ENCODE results near the gene BDKRB1.

Gene BDKRB1

DNA sequence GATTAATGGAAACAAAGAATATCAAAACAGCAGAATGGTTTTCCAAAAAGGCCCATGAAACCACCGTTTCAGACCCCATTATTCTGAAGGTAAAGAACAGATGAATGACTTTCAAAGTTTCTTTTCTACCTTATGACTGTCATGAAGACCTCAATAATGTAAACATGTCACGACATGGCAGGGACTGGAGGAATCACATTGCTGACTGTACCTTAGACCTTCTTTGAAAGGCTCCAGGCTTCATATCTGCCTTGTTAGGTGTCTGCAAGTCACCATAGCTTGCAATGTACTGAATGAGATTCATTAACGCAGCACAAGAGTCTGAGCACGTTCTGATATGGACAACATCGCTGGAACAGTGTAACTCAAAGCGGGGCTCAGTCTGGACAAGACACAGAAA lies 54.9 kb downstream of the BDKRB1 start:
- TF ChIP-seq YY1 (IDR thresholded peaks at IDR 0.05; ENCODE audit: low read depth) (no peak), NFIC (IDR thresholded peaks at IDR 0.05) (no peak), TAF1 (IDR thresholded peaks at IDR 0.05; ENCODE audit: low read depth) (no peak), EGR1 (IDR thresholded peaks at IDR 0.05) (no peak), EP300 (IDR thresholded peaks at IDR 0.05; ENCODE audit: borderline replicate concordance) (no peak), ZBTB7A (IDR thresholded peaks at IDR 0.05; ENCODE audit: low read depth) (no peak), RAD21 (IDR thresholded peaks at IDR 0.05; ENCODE audit: low read depth) (no peak)
- TF ChIP-seq, protein P1, sequence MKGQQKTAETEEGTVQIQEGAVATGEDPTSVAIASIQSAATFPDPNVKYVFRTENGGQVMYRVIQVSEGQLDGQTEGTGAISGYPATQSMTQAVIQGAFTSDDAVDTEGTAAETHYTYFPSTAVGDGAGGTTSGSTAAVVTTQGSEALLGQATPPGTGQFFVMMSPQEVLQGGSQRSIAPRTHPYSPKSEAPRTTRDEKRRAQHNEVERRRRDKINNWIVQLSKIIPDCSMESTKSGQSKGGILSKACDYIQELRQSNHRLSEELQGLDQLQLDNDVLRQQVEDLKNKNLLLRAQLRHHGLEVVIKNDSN (IDR thresholded peaks at IDR 0.05), result no peak
- TF ChIP-seq, protein P2, sequence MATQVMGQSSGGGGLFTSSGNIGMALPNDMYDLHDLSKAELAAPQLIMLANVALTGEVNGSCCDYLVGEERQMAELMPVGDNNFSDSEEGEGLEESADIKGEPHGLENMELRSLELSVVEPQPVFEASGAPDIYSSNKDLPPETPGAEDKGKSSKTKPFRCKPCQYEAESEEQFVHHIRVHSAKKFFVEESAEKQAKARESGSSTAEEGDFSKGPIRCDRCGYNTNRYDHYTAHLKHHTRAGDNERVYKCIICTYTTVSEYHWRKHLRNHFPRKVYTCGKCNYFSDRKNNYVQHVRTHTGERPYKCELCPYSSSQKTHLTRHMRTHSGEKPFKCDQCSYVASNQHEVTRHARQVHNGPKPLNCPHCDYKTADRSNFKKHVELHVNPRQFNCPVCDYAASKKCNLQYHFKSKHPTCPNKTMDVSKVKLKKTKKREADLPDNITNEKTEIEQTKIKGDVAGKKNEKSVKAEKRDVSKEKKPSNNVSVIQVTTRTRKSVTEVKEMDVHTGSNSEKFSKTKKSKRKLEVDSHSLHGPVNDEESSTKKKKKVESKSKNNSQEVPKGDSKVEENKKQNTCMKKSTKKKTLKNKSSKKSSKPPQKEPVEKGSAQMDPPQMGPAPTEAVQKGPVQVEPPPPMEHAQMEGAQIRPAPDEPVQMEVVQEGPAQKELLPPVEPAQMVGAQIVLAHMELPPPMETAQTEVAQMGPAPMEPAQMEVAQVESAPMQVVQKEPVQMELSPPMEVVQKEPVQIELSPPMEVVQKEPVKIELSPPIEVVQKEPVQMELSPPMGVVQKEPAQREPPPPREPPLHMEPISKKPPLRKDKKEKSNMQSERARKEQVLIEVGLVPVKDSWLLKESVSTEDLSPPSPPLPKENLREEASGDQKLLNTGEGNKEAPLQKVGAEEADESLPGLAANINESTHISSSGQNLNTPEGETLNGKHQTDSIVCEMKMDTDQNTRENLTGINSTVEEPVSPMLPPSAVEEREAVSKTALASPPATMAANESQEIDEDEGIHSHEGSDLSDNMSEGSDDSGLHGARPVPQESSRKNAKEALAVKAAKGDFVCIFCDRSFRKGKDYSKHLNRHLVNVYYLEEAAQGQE (IDR thresholded peaks at IDR 0.05; ENCODE audit: low read depth), result no peak
- TF ChIP-seq, protein P3, sequence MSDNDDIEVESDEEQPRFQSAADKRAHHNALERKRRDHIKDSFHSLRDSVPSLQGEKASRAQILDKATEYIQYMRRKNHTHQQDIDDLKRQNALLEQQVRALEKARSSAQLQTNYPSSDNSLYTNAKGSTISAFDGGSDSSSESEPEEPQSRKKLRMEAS (IDR thresholded peaks at IDR 0.05), result no peak
